HCT116 (cell line): ENCODE data around the gene PRR14. TPM values are rescaled to one million over a fixed set of nuclear protein-coding genes. Genes with fewer than 3 reads are reported as not detected.

Source experiments
- ATAC-seq: fragments of 200-7000 bp; cut with Tn5 transposase; 2 replicates; pipeline ENCODE4 v1.9.1; 2020; ENCODE audit warnings: mild to moderate bottlenecking, moderate library complexity
- BruUV-seq: library from RNA; stranded (reverse); fragments of 400-500 nt; replicated peaks from 2 replicates; lab custom pipeline; 2021; lab: Mats Ljungman, UMichigan
- CTCF ChIA-PET: fragments of 300-600 bp; sonication (Branson Sonifier 250); formaldehyde crosslinking; loops from one replicate; lab custom pipeline; 2021; ENCODE audit warnings: antibody characterized with exemption; lab: Charles Lee
- POLR2A ChIA-PET: fragments of 300-600, 350-600 bp; sonication (Branson Sonifier 250); formaldehyde crosslinking; loops from one replicate; lab custom pipeline; 2021; ENCODE audit warnings: antibody characterized with exemption; lab: Charles Lee
- RAD21 ChIA-PET, 2 experiments: fragments of 300-600 bp; sonication (Branson Sonifier 250); formaldehyde crosslinking; loops; one replicate each; lab custom pipeline; 2023; ENCODE audit warnings: low total read pairs in 2 of 2; ENCODE audit not compliant: uncharacterized antibody in 2 of 2, unreplicated experiment in 2 of 2, low non-redundant PET in 1 of 2; lab: Charles Lee
- DNase-seq: peaks from one replicate; pipeline ENCODE4 v3.0.0-alpha.2; 2010; ENCODE audit warnings: low read depth, low spot score
- H2AFZ ChIP-seq: fragments of 200-600 bp; shearing (Covaris generic), sonication (generic); 2 replicates; pipeline ENCODE4 v1.6.1; 2017; ENCODE audit warnings: low read depth, mixed run types, mixed read lengths, antibody characterized with exemption, low read length; ENCODE audit not compliant: poor library complexity, severe bottlenecking
- H3K27ac ChIP-seq: 2 replicates; pipeline ENCODE4 v1.5.1; 2012; ENCODE audit warnings: low read depth, low read length
- H3K27me3 ChIP-seq: fragments of 200-600 bp; sonication (generic); 2 replicates; pipeline ENCODE4 v1.6.1; 2016; ENCODE audit warnings: mixed run types, low read length, mixed read lengths; ENCODE audit not compliant: insufficient read depth
- H3K36me3 ChIP-seq, 2 experiments: fragments of 200-500 bp in 1 of 2; fragments of 200-600 bp in 1 of 2; sonication (Bioruptor generic) in 1 of 2; sonication (generic) in 1 of 2; 2 replicates each; pipeline versions ENCODE4 v1.5.1 to v1.6.1; 2014 to 2016; ENCODE audit warnings: low read length in 2 of 2, inconsistent platforms in 1 of 2, mixed read lengths in 1 of 2, mixed run types in 1 of 2; ENCODE audit not compliant: insufficient read depth in 2 of 2, control insufficient read depth in 1 of 2
- H3K4me1 ChIP-seq, 2 experiments: fragments of 200-600 bp in 1 of 2; sonication (generic) in 1 of 2; 2 replicates each; pipeline versions ENCODE4 v1.5.1 to v1.6.1; 2012 to 2017; ENCODE audit warnings: low read length in 2 of 2, inconsistent platforms in 1 of 2, mild to moderate bottlenecking in 1 of 2, mixed read lengths in 1 of 2, mixed run types in 1 of 2, moderate library complexity in 1 of 2; ENCODE audit not compliant: insufficient read depth in 2 of 2, control insufficient read depth in 1 of 2
- H3K4me2 ChIP-seq: fragments of 200-600 bp; sonication (generic); 2 replicates; pipeline ENCODE4 v1.6.1; 2017; ENCODE audit warnings: mixed run types, low read length, mixed read lengths
- H3K4me3 ChIP-seq, 2 experiments: fragments of 200-600 bp in 1 of 2; sonication (generic) in 1 of 2; replicated peaks in 1 of 2; 2 replicates each; pipeline ENCODE4 v1.5.1; 2011 to 2016; ENCODE audit warnings: low read length in 2 of 2, control low read depth in 1 of 2, low read depth in 1 of 2, mild to moderate bottlenecking in 1 of 2, mixed read lengths in 1 of 2, mixed run types in 1 of 2
- H3K79me2 ChIP-seq: fragments of 200-600 bp; sonication (generic); 2 replicates; pipeline ENCODE4 v1.6.1; 2017; ENCODE audit warnings: mild to moderate bottlenecking, mixed run types, low read length, moderate library complexity, mixed read lengths; ENCODE audit not compliant: insufficient read depth
- H3K9ac ChIP-seq: fragments of 200-600 bp; sonication (generic); 2 replicates; pipeline ENCODE4 v1.6.1; 2016; ENCODE audit warnings: low read length, mixed read lengths
- H3K9me2 ChIP-seq: fragments of 200-600 bp; sonication (generic), shearing (Covaris generic); 2 replicates; pipeline ENCODE4 v1.6.1; 2017; ENCODE audit warnings: mixed run types, mild to moderate bottlenecking, moderate library complexity; ENCODE audit not compliant: insufficient read depth
- H3K9me3 ChIP-seq, 2 experiments: fragments of 200-500 bp in 1 of 2; fragments of 200-600 bp in 1 of 2; sonication (Bioruptor generic) in 1 of 2; sonication (generic) in 1 of 2; 2 replicates each; pipeline ENCODE4 v1.6.1; 2014 to 2017; ENCODE audit warnings: low read length in 2 of 2, mixed read lengths in 2 of 2, inconsistent platforms in 1 of 2, low read depth in 1 of 2, mild to moderate bottlenecking in 1 of 2, mixed run types in 1 of 2, moderate library complexity in 1 of 2; ENCODE audit not compliant: control insufficient read depth in 1 of 2, insufficient read depth in 1 of 2
- H4K20me1 ChIP-seq: fragments of 200-600 bp; sonication (generic), shearing (Covaris generic); 2 replicates; pipeline ENCODE4 v1.6.1; 2017; ENCODE audit warnings: mixed run types, mild to moderate bottlenecking, moderate library complexity; ENCODE audit not compliant: insufficient read depth
- CEBPB ChIP-seq: IDR thresholded peaks from 2 replicates; pipeline ENCODE4 v1.6.1; 2012; ENCODE audit warnings: low read depth
- CTCF ChIP-seq, 3 experiments: fragments of 200-600 bp in 1 of 3; sonication (generic) in 1 of 3; IDR thresholded peaks in 2 of 3; conservative IDR thresholded peaks in 1 of 3; 2 replicates each; pipeline ENCODE4 v1.5.1; 2012 to 2017; ENCODE audit warnings: low read depth in 2 of 3, low read length in 2 of 3, antibody characterized with exemption in 1 of 3, borderline replicate concordance in 1 of 3, control low read depth in 1 of 3, mild to moderate bottlenecking in 1 of 3, mixed read lengths in 1 of 3, mixed run types in 1 of 3, moderate library complexity in 1 of 3; ENCODE audit not compliant: insufficient read depth in 1 of 3
- ELF1 ChIP-seq: IDR thresholded peaks from 2 replicates; pipeline ENCODE4 v1.6.1; 2012; ENCODE audit warnings: low read depth, borderline replicate concordance
- EZH2 ChIP-seq: fragments of 200-600 bp; sonication (generic); IDR thresholded peaks from 2 replicates; pipeline ENCODE4 v1.6.1; 2017; ENCODE audit warnings: antibody characterized with exemption, mixed run types
- FOSL1 ChIP-seq: IDR thresholded peaks from 2 replicates; pipeline ENCODE4 v1.6.1; 2012; ENCODE audit warnings: low read depth
- POLR2A ChIP-seq: IDR thresholded peaks from 2 replicates; pipeline ENCODE4 v1.7.0; 2011; ENCODE audit warnings: borderline replicate concordance; ENCODE audit not compliant: insufficient read depth, insufficient read length; ENCODE audit errors: extremely low read depth
- RAD21 ChIP-seq: IDR thresholded peaks from 2 replicates; pipeline ENCODE4 v1.6.1; 2012; ENCODE audit warnings: low read depth, mild to moderate bottlenecking
- REST ChIP-seq: IDR thresholded peaks from 2 replicates; pipeline ENCODE4 v1.6.1; 2012; ENCODE audit warnings: low read depth
- SP1 ChIP-seq: IDR thresholded peaks from 2 replicates; pipeline ENCODE4 v1.6.1; 2012; ENCODE audit warnings: low read depth
- TCF7L2 ChIP-seq: IDR thresholded peaks from 2 replicates; pipeline ENCODE4 v1.7.0; 2011; ENCODE audit warnings: borderline replicate concordance, inconsistent platforms; ENCODE audit not compliant: insufficient read depth, insufficient read length; ENCODE audit errors: extremely low read depth
- ZNF274 ChIP-seq: fragments of 200-500 bp; sonication (Bioruptor generic); IDR thresholded peaks from 2 replicates; pipeline ENCODE4 v1.6.1; 2014; ENCODE audit warnings: mild to moderate bottlenecking, low read depth, low read length, inconsistent platforms
- intact Hi-C: fragments of 100-400 bp; cut with micrococcal nuclease; formaldehyde crosslinking; loops from 2 replicates; pipeline ENCODE4 v1.10.0; 2022
- total RNA-seq: library from RNA; stranded (reverse); gene quantifications from one replicate; pipeline ENCODE4 v1.2.1, GENCODE V29; 2021; ENCODE audit not compliant: unreplicated experiment

Gene PRR14
- total RNA-seq, 1 experiment from 2014 or later: 56.2 TPM

- DNase-seq (no peak), ATAC-seq (no peak)
- CTCF ChIA-PET: no interaction called here
- no peaks in the 10 kb centered on the region for H3K27me3 ChIP-seq
- peaks cover 20 to 23% of the 10 kb centered on the region in 2 experiments for H3K36me3 ChIP-seq
- no peak overlapping the region for H3K4me3 ChIP-seq
- POLR2A ChIA-PET: no interaction called here
- TF ChIP-seq EZH2 (no peak), CTCF (IDR thresholded peaks at IDR 0.05 in 2 of 3, conservative IDR thresholded peaks at IDR 0.05 in 1 of 3; ENCODE audit: borderline replicate concordance in 1 of 3, insufficient read depth in 1 of 3, low read depth in 2 of 3, low read length in 2 of 3) (no peak), TCF7L2 (no peak), FOSL1 (no peak), ELF1 (no peak), ZNF274 (no peak), RAD21 (no peak), SP1 (no peak), CEBPB (no peak), POLR2A (no peak), REST (no peak)
- H2AFZ ChIP-seq: no peak overlapping the region
- H3K9me3 ChIP-seq: no peaks in the 10 kb centered on the region
- intact Hi-C loops: no loop called here
- H3K27ac ChIP-seq: no peak overlapping the region
- no peaks in the 10 kb centered on the region for H3K9me2 ChIP-seq
- H3K4me2 ChIP-seq: no peak overlapping the region
- no peaks in the 10 kb centered on the region for H3K4me1 ChIP-seq
- BruUV-seq: no TSS peak
- H3K9ac ChIP-seq: no peak overlapping the region
- no peaks in the 10 kb centered on the region for H4K20me1 ChIP-seq
- RAD21 ChIA-PET: no interaction called here
- H3K79me2 ChIP-seq: peaks cover 6% of the 10 kb centered on the region; the same call in 1 of the 2 replicates
Observed at GRCh38 chr16:30668393-30668792, 17.6 kb downstream of the PRR14 start.
